Measurements from ENCODE around the gene FZD2.
A peak's percentile ranks its signal among the peaks of the same experiment; 100 is the strongest.
"Not testable (repeated sequence)": the region's sequence is repeated elsewhere in the genome, so short reads cannot be mapped to it uniquely, and the experiment has no call there.

FZD2 gene

DNA sequence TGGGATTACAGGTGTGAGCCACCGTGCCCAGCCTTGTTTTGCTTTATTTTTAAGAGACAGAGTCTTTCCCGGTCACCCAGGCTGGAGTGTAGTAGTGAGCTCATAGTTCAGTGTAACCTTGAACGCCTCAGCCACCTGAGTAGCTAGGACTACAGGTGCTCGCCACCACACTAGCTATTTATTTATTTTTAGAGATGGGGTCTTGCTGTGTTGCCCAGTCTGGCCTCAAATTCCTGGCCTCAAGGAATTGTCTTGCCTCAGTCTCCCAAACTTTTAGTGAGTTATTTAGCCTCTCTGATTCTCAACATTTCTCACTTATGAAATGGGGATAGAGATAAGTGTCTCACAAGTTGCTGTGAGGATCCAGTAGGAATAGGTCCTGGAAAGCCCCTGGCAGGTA lies 21.7 kb downstream of the FZD2 start:
- DNase-seq (ENCODE audit: low read depth) = no peak

DNA sequence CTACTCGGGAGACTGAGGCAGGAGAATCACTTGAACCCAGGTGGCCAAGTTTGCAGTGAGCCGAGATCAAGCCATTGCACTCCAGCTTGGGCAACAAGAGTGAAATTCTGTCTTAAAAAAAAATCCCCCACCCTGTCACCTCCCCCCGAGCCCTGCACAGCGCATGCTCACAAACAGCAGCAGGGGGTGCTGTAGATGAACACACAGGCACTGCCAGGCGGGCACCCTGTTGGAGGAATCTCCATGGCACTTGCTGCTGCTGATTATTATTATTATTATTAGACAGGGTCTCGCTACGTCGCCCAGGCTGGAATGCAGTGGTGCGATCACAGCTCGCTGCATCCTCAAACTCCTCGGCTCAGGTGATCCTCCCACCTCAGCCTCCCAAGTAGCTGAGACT lies 24.6 kb downstream of the FZD2 start:
- no peak for DNase-seq (ENCODE audit: low read depth)

DNA sequence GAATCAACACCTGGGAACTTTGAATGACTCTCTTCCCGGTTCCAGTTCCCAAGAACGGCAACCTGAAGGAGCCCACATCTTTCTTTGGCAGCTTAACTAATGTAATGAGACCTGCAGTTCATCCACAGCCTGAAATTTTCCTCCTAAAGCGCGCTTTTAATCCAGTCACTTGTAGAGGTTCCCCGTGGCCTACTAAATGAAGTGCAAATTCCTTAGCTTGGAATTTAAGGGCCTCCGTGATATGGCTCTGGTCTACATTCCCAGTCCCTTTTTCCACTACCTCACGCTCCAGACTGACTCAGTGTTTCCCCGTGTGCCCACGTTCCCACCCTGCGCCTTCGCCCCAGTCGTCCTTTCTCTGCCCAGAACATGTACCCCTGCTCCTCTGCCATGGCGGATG lies 27.2 kb downstream of the FZD2 start:
- DNase-seq (ENCODE audit: low read depth) = no peak

DNA sequence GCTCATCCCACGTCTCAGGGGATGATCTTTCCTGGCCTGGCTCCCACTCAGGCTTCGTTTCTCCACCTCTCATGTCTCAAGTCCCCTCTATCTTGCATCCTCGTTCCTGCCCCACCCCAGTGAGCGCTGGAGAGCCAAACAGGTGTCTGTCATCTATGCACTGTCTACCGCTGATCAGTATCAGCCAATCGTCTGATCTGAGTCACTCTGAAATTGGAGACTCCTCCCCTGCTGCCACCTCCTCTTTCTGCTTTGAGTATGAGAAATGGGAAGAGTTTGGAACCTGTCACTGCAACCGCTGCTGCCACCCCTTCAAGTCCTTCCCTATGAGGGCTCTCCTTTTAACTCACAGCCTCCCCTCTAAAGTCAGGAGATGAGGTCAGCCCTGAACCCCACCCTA lies 28.0 kb downstream of the FZD2 start:
- no peak for DNase-seq (ENCODE audit: low read depth)

DNA sequence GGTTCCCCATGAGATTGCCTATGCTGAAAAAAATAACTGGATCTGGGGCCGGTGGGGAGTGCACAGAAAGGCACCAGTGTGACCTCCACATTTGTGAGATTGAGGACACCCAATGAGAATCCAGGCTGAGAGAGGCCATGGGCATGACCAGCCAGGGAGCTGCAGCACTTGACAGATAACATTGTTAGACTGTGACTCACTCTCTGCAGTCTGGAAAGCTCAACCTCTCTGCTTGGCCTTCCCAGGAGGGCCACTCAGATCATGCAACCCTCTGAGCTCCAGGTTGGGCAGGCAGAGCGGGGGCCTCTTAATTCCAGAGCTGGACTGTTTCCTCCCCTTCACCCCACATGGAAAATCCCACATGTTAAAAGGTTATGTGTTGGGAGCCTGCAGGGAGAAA lies 30.1 kb downstream of the FZD2 start:
- peak; percentile 62 for DNase-seq (ENCODE audit: low read depth)

DNA sequence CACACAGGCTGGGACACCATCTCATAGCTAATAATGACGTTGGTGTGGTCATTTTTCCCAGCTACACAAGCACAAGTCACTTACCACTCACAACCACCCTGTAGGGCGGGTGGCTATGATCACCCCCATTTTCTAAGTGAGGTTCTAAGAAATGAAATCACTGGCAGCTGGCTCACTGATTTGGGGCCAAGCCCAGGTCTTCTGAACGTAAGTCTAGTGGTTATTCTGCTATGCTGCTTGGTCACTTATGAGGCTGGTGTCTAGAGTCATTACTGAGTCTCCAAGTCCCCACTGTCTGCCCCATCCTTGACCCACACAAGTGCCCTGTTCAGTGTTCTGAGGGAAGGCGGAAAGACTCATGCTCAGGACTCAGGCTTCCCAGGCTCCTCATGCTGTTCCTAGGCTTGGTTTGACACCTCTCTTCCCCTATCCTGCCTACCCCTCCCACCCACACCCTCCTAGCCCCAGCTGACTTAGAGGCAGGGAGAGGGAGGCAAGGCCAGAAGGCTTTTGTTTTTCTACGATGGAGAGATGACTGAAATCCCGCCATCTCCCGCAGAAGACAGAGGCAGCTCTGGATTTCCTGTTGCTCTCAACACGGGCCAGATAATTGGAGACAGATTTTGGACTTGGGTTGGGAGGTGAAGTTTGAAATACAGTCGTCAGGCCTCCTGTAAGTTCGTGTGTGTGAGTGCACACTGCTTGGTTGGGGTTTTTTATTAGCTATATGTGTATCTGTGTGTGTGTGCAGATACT lies 32.2 kb downstream of the FZD2 start:
- no peak for DNase-seq (ENCODE audit: low read depth)

DNA sequence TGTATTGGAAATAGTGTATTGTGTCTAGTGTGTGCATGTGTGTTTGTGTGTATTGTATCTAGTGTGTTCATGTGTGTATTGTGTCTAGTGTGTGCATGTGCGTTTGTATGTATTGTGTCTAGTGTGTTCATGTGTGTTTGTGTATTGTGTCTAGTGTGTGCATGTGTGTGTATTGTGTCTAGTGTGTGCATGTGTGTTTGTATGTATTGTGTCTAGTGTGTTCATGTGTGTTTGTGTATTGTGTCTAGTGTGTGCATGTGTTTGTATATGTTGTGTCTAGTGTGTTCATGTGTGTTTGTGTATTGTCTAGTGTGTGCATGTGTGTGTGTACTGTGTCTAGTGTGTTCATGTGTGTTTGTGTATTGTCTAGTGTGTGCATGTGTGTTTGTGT lies 32.8 kb downstream of the FZD2 start:
- DNase-seq (ENCODE audit: low read depth) = not testable (repeated sequence)

DNA sequence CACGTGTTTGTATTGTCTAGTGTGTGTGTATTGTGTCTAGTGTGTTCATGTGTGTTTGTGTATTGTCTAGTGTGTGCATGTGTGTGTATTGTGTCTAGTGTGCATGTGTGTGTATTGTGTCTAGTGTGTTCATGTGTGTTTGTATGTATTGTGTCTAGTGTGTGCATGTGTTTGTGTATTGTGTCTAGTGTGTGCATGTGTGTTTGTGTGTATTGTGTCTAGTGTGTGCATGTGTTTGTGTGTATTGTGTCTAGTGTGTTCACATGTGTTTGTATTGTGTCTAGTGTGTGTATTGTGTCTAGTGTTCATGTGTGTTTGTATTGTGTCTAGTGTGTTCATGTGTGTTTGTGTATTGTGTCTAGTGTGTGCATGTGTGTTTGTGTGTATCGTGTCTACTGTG lies 33.5 kb downstream of the FZD2 start:
- DNase-seq (ENCODE audit: low read depth) = not testable (repeated sequence)

DNA sequence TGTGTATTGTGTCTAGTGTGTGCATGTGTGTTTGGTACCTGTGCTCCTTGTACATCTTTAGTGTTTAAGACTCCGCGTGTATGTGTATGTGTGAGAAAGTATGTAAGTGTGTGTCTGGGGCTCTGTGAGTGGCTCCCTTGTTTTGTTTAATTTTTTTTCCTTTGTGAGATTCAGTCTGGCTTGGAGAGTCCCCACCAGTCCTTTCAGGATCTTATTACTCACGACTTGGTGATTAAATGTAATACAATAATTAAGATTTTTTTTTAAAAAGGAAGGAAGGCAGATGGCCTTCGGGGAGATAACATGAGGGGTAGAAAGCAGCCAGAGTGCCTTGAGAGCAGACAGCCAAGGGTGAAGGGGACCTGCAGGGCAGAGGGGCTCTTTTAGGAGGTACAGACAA lies 33.9 kb downstream of the FZD2 start:
- DNase-seq (ENCODE audit: low read depth) = no peak

DNA sequence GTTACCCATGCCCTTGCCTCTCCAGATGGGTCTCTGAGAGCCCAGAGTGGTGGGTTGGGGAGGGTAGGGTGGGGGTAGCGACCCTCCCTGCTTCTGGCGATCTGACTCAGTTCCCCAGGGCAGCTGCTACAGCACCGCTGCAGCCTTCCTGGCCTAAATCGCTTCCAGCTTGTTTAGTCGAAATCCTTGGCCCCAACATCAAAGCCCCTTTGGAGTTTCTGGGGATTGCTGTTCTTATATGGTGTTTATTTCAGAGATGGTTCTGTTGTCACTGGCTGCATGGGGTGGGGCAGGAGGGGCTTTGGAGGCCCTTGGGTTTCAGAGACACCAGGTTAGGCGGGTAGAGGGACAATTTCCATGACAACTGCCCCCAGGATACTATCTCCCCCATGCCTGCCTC lies 35.9 kb downstream of the FZD2 start:
- no peak for DNase-seq (ENCODE audit: low read depth)

DNA sequence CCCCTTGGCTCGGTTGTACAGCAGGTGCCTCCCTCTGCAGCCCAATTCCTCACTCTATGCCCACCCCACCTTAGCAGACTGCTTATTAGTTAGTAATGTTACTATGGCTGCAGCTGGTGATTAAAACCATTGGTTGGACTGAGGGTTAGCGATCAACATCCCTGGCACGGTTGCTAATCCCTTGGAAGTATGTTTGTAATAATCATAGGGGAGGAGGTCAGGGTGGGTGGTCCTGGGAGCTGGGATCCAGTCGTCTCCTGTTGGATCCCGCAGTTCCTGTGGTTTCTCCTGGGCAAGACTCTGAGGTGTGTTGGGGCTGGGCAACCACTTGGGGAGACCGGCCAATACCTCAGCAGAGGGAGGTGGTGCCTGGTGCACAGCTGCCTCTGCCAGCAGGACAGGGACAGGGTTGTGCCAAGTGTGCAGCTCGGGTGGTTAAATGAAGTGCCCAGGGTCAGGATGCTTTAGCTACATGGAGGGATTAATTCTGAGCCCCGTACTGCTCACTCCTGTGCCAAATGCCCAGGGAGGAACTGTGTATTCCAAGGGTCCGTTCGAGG lies 38.0 kb downstream of the FZD2 start:
- DNase-seq (ENCODE audit: low read depth) = no peak

DNA sequence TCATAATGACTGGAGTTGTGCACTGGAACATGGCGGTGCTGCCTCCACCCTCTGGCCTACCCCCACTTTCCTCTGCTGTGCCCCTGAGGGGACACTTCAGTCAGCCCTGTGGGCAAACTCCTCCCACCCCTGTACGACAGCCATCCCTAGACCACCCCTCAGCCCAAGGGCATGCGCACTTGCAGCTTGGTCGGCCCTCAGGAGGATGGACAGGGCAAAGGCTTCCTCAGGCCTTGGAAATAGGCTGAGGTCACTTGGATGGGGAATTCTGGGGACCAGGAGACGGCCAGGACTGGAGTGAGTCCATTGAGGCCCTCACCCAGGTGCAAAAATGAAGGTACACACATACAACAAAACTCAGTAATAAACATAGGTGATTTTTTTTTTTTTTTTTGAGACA lies 41.0 kb downstream of the FZD2 start:
- no peak for DNase-seq (ENCODE audit: low read depth)

DNA sequence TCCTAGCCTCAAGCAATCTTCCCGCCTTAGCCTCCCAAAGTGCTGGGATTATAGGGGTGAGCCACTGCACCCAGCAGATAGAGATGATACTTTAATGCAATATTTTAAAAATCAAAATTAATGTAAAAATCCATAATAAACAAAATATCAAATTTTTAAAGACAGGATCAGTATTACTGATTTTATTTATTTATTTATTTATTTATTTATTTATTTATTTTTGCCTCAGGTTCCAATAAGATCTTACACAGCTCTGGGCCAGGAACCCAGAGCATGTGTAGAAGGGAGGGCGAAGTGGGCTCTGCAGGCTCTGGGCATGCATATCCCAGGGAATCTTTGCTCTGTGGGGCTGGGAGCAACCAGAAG lies 41.6 kb downstream of the FZD2 start:
- no peak for DNase-seq (ENCODE audit: low read depth)

DNA sequence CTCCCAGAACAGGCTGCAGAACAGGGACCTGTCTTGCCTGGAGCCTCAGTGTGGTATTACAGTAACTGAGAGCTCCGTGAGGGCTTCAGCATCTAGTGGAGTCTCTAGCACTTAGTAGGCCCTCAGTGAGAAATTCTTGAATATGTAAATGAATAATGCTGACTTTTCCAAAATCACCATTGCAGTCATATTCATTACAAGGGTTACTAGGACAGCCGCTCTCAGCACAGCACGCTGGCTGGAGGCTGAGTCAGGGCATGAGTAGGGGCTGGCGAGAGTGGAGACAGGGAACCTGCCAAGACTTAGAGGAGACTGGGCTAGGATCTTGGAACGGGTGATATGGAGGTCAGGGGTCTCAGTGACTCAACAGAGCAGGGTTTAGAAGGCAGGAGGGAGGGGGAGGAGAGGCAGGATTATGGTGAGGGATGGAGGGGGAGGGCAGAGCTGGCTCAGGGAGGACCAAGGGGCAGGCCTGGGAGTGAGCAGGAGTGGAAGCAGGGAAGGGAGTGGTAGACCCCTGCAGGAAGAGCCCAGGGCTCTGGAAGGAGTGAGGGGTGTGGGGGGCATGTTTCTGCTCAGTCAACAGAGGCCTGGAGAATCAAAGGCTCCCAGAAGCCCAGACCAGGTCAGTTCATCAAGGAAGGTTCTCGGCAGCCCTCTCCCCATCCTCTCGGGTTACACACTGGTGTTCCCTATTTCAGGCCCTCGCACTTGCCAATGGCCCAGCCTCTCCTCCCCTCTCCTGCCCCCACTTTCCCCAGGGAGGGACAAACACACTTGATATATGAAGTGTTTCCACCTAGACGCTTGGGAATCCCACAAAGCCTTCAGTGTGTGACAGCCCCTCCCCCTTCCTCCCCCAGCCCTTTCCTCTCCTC lies 42.3 kb downstream of the FZD2 start:
- DNase-seq (ENCODE audit: low read depth) = peak; percentile 74

DNA sequence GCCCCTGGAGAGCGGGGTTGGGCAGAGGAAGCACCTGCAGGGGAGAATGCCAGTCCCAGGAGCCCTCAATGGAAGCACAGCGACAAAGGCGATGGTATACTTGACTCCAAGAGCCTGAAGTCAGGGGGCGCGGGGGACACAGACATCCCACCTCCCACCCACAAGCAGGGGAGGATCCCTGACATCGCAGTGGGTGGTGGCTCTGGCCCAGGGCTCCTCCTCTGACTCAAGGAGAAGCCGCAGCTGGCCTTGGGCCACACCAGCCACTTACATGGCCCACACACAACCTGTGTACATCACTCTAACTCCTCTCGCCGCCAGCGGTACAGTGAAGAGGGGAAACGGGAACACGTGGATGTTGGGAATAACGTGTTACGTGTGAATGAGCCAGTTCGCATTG lies 44.3 kb downstream of the FZD2 start:
- no peak for DNase-seq (ENCODE audit: low read depth)

DNA sequence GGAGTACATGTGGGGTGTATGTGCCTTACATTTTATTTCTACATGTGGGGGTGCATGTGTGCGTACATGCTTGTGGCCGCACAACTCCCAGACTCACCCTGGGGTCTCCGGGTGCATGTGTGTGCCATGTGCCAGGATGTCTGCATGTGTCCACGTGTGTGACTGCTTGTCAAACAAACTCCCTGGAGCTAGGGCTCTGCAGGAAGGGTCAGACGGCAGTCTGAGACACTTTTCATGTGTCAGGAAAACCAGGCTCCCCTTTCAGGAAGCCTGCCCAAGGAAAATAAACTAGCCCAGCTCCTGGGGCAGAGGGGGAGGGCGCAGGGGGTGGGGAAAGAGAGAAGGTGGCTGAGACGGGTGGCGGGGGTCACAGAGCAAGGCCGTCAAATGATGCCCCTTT lies 44.7 kb downstream of the FZD2 start:
- no peak for DNase-seq (ENCODE audit: low read depth)

DNA sequence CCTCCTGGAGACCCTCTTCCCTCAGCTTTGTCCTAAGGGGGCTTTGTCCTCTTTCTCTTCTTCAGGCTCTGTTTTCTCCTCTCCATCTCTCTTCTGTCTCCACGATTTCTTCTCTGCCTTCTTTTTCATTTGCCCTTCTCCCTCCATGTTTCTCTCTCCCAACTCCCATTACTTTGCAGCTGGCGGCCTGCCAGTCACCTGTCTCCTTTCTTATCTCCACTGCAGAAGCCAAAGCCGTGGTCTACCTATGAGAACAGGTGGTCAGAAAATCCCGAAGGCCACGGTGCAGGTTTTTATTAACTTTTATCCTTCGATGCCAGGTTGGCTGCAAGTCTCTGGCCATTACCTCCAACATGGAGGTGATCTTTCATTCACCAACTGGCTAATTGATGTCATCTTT lies 45.1 kb downstream of the FZD2 start:
- DNase-seq (ENCODE audit: low read depth) = no peak

DNA sequence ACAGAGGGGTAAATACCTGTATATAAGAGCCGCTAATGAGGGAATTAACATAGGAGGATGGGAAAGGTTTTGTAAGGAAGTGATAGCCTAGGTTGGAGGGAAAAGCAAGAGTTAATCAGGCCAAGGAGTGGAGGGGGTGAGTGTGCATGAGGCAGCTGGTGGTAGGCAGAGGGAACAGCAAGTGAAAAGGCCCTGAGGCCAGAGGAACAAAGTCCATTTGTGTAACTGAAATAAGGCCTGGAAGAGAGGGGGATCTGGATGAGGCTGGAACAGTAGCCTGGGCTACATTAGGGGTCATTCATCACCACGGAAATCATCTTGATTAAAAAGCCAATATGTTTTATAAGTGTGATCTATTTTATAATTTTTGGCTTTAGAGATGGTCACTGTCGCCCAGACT lies 45.7 kb downstream of the FZD2 start:
- DNase-seq (ENCODE audit: low read depth) = no peak

DNA sequence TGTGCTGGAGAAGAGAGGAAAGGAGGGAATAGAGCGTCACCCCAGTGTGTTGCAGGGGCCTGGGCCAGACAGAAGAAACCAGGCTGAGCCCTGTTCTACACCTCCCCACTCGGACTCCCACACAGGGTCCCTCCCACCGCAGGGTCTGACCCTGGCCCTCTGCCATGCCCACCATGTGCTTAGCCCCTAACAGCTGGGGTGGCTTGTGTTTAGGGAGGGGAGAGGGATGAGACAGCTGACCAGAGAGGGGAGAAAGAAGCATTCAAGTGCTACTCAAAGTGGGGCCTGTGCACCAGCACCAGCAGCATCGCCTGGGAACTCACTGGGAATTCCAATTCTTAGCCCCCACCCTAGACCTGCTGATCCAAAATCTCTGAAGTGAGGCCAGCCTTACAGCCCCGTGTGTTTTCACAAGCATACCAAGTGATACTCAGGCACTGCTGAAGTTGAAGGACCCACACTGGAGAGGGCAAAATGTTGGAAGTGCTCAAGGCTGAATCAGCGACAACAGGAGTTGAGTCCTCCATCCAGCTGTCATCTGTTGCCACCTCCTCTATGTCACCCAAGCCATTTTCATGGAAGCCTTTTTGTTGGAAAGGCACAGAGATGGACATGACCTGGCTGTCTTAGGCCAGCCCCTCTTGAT lies 47.0 kb downstream of the FZD2 start:
- DNase-seq (ENCODE audit: low read depth) = no peak

DNA sequence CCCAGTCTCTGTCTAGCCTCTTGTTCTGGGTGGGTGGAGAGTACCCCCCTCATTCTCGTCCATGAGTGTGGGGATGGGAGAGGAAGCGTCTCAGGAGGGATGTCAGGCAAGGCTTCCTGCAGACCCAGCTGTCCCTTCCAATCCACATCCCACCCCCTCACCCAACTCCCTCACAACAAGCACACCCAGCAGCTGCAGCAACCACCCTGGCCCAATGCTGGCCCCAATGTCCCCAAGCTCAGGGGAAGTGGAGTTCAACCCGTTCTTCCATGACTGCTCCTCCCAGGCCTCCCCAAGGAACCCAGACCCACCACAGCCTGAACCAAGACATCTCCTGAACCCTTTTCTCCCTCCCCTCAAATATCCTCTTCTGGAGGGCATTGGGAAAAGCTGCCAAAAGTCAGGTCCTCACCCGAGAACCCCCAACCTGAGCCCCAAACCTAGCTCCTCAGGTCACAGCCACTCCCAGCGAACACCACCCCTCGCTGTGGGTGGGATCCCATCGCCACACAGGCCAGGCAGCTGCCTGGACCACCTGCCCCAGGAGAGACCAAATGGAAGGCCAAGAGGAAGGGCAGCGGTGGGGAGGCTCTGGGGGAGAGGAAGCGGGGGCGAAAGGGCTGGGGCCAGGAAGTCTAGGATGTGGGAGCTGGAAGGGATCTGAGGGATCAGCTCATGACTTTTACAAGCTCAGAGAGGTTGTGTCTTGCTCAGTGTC lies 47.6 kb downstream of the FZD2 start:
- no peak for DNase-seq (ENCODE audit: low read depth)

DNA sequence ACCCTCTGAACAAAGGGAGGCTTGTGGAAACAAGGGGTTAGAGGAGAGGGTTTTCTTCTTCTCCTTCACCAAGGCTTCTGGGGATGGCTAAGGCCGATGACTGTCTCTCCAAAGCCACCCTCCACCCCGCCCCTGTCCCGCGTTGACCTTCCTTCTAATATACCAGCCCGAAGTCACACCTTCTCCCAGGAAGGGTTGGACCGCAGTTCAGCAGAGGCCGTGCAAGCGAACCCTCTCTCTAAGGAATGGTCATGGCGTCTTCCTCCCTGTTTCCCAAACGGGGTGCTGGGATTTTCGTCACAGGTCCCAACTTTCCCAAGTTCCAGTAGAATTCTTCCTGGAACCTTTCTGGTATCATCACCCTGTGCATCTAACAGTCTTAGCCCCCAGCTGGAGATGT lies 49.4 kb downstream of the FZD2 start:
- DNase-seq (ENCODE audit: low read depth) = no peak
